Fibroblast of lung (primary cell): ENCODE results near the gene KLHL29. TPM values are rescaled to one million over a fixed set of nuclear protein-coding genes. Genes with fewer than 3 reads are reported as not detected.
"Not testable (repeated sequence)": the region's sequence is repeated elsewhere in the genome, so short reads cannot be mapped to it uniquely, and the experiment has no call there.

ENCODE experiments used
- DNase-seq, 2 donors: peaks; one replicate each; pipeline versions ENCODE4 v3.0.0 to v3.0.0-alpha.2; 2010; ENCODE audit warnings: low read depth in 2 of 2
- H2AFZ ChIP-seq: 2 replicates; pipeline ENCODE4 v1.5.1; 2012; ENCODE audit warnings: low read length, control low read depth, inconsistent platforms
- H3K27ac ChIP-seq: 2 replicates; pipeline ENCODE4 v1.5.1; 2011; ENCODE audit warnings: low read length, control low read depth; ENCODE audit not compliant: insufficient read depth
- H3K27me3 ChIP-seq: 2 replicates; pipeline ENCODE4 v1.5.1; 2011; ENCODE audit warnings: mild to moderate bottlenecking, low read length; ENCODE audit not compliant: control insufficient read depth, insufficient read depth
- H3K36me3 ChIP-seq: 2 replicates; pipeline ENCODE4 v1.5.1; 2011; ENCODE audit warnings: low read length; ENCODE audit not compliant: control insufficient read depth, insufficient read depth
- H3K4me1 ChIP-seq: 2 replicates; pipeline ENCODE4 v1.5.1; 2011; ENCODE audit warnings: low read length; ENCODE audit not compliant: control insufficient read depth, insufficient read depth; ENCODE audit errors: extremely low read depth
- H3K4me2 ChIP-seq: 2 replicates; pipeline ENCODE4 v1.5.1; 2011; ENCODE audit warnings: low read length, control low read depth; ENCODE audit not compliant: insufficient read depth; ENCODE audit errors: extremely low read depth
- H3K4me3 ChIP-seq, 4 experiments: fragments of 200-600 bp in 1 of 4; sonication (generic) in 1 of 4; replicated peaks in 1 of 4; 2 replicates each; pipeline ENCODE4 v1.5.1; 2011 to 2016; ENCODE audit warnings: low read length in 4 of 4, low read depth in 3 of 4, mild to moderate bottlenecking in 3 of 4, control low read depth in 2 of 4, inconsistent platforms in 1 of 4, mixed read lengths in 1 of 4; ENCODE audit not compliant: insufficient read depth in 1 of 4; ENCODE audit errors: control extremely low read depth in 1 of 4
- H3K79me2 ChIP-seq: 2 replicates; pipeline ENCODE4 v1.5.1; 2012; ENCODE audit warnings: mild to moderate bottlenecking, low read length, inconsistent platforms; ENCODE audit not compliant: control insufficient read depth, insufficient read depth
- H3K9ac ChIP-seq: 2 replicates; pipeline ENCODE4 v1.5.1; 2011; ENCODE audit warnings: mild to moderate bottlenecking, low read length, control low read depth; ENCODE audit not compliant: insufficient read depth
- H3K9me3 ChIP-seq: 2 replicates; pipeline ENCODE4 v1.5.1; 2012; ENCODE audit warnings: low read depth, low read length; ENCODE audit not compliant: control insufficient read depth, insufficient read depth
- H4K20me1 ChIP-seq: 2 replicates; pipeline ENCODE4 v1.5.1; 2011; ENCODE audit warnings: low read length; ENCODE audit not compliant: control insufficient read depth, insufficient read depth; ENCODE audit errors: extremely low read depth
- CTCF ChIP-seq, 2 donors: IDR thresholded peaks in 1 of 2; conservative IDR thresholded peaks in 1 of 2; 1 replicate in 1 of 2; 2 replicates in 1 of 2; pipeline ENCODE4 v1.5.1; 2011 to 2012; ENCODE audit warnings: low read length in 2 of 2, control low read depth in 1 of 2, inconsistent platforms in 1 of 2, low read depth in 1 of 2, mild to moderate bottlenecking in 1 of 2
- EZH2 ChIP-seq: IDR thresholded peaks from 2 replicates; pipeline ENCODE4 v1.5.1; 2012; ENCODE audit warnings: low read length, control low read depth, mild to moderate bottlenecking; ENCODE audit errors: missing control alignments
- polyA plus RNA-seq, 2 donors: library from polyadenylated mRNA; depleted of rRNA in 1 of 2; stranded (reverse) in 1 of 2; unstranded in 1 of 2; fragments of >200 nt; gene quantifications; 2 replicates each; pipeline ENCODE4 v1.2.1, GENCODE V29; 2011 to 2012; ENCODE audit warnings: missing spikeins in 1 of 2
- total RNA-seq: library from RNA; depleted of rRNA; stranded (reverse); fragments of >200 nt; gene quantifications from 2 replicates; pipeline ENCODE4 v1.2.1, GENCODE V29; 2014

The KLHL29 gene
- total and polyA plus RNA-seq, 2 donors (not counting 1 experiment from before 2014, with no cell fraction given): 7.1 to 7.9 TPM

- Histone ChIP-seq H3K36me3 (no peaks in the 10 kb centered on the region), H3K27me3 (no peaks in the 10 kb centered on the region)
Measured at GRCh38 chr2:23734416-23734815, 349.4 kb downstream of the KLHL29 start.

GRCh38 chr2:23736783-23737182 lies 351.8 kb downstream of the KLHL29 start:
- not testable (repeated sequence) for DNase-seq, H3K9me3 ChIP-seq

More at GRCh38 chr2:23734416-23734815, 349.4 kb downstream of the KLHL29 start:
- Histone ChIP-seq H3K79me2 (no peaks in the 10 kb centered on the region), H2AFZ (no peak overlapping the region), H4K20me1 (no peaks in the 10 kb centered on the region), H3K9ac (no peak overlapping the region), H3K9me3 (no peaks in the 10 kb centered on the region), H3K4me2 (no peak overlapping the region), H3K27ac (no peak overlapping the region), H3K4me1 (no peaks in the 10 kb centered on the region), H3K4me3 (no peak overlapping the region)
- no peak for TF ChIP-seq CTCF (conservative IDR thresholded peaks at IDR 0.05 in 1 of 2, IDR thresholded peaks at IDR 0.05 in 1 of 2; ENCODE audit: low read depth in 1 of 2, low read length in 2 of 2)
- TF ChIP-seq EZH2: no peak
- DNase-seq: no peak

GRCh38 chr2:23745068-23745725 lies 360.2 kb downstream of the KLHL29 start:
- TF ChIP-seq EZH2 (no peak), CTCF (conservative IDR thresholded peaks at IDR 0.05 in 1 of 2, IDR thresholded peaks at IDR 0.05 in 1 of 2; ENCODE audit: low read depth in 1 of 2, low read length in 2 of 2) (no peak)
- no peaks in the 10 kb centered on the region for H3K9me3 ChIP-seq
- H3K79me2 ChIP-seq: no peaks in the 10 kb centered on the region
- DNase-seq: no peak
- H3K9ac ChIP-seq: no peak overlapping the region
- no peaks in the 10 kb centered on the region for H3K27me3 ChIP-seq
- H3K4me1 ChIP-seq: no peaks in the 10 kb centered on the region
- H3K4me3 ChIP-seq: no peak overlapping the region
- H3K27ac ChIP-seq: no peak overlapping the region
- no peaks in the 10 kb centered on the region for H3K36me3 ChIP-seq
- H2AFZ ChIP-seq: no peak overlapping the region
- no peak overlapping the region for H3K4me2 ChIP-seq
- H4K20me1 ChIP-seq: no peaks in the 10 kb centered on the region

More at GRCh38 chr2:23736783-23737182, 351.8 kb downstream of the KLHL29 start:
- H3K36me3 ChIP-seq, H3K4me1 ChIP-seq, H3K4me3 ChIP-seq, H2AFZ ChIP-seq, H3K79me2 ChIP-seq, H4K20me1 ChIP-seq, H3K27me3 ChIP-seq, H3K4me2 ChIP-seq, H3K27ac ChIP-seq, H3K9ac ChIP-seq: not testable (repeated sequence)
